Adrenal gland (tissue), 5 donors: ENCODE results near the gene NF1.

Experiments used
- CTCF ChIP-seq, 6 experiments: fragments of 450-650 bp in 4 of 6; fragments of 200-600 bp in 2 of 6; sonication (generic) in 1 of 6; IDR thresholded peaks; 1 replicate in 5 of 6; 2 replicates in 1 of 6; pipeline versions ENCODE4 v1.5.1 to v1.8.0; 2016 to 2021; ENCODE audit warnings: antibody characterized with exemption in 6 of 6, mild to moderate bottlenecking in 2 of 6, moderate library complexity in 1 of 6
- POLR2A ChIP-seq, 2 donors: fragments of 450-650 bp; IDR thresholded peaks; one replicate each; pipeline ENCODE4 v1.6.1; 2017; ENCODE audit warnings: antibody characterized with exemption in 2 of 2, mild to moderate bottlenecking in 2 of 2, moderate library complexity in 1 of 2
- donor health status: DM: no; HTN: no; CAD: no.

- TF ChIP-seq CTCF (IDR thresholded peaks at IDR 0.05) (no peak), POLR2A (IDR thresholded peaks at IDR 0.05) (no peak)
Measured at GRCh38 chr17:31339906-31340661, 245.3 kb downstream of the NF1 start.
